Measurements from ENCODE around the gene SLC17A8. TPM values are rescaled to one million over a fixed set of nuclear protein-coding genes. Genes with fewer than 3 reads are reported as not detected.

SLC17A8 gene
- total RNA-seq, 1 donor from 2014 or later: not detected

GRCh38 chr12:100461330-100461973 lies 104.6 kb downstream of the SLC17A8 start:
- no peaks in the 10 kb centered on the region for H3K4me1 ChIP-seq
- no peaks in the 10 kb centered on the region for H3K36me3 ChIP-seq
- H3K27me3 ChIP-seq (ENCODE audit: low read depth): no peaks in the 10 kb centered on the region
- intact Hi-C loops (cut with micrococcal nuclease): no loop called here
- H3K27ac ChIP-seq (replicated peaks): no peak overlapping the region
- DNase-seq: no peak
- H3K9me3 ChIP-seq (replicated peaks): no peaks in the 10 kb centered on the region
- no peak overlapping the region for H3K4me3 ChIP-seq
- no peak for TF ChIP-seq CTCF (IDR thresholded peaks at IDR 0.05; ENCODE audit: borderline replicate concordance)

- intact Hi-C loops (cut with micrococcal nuclease): no loop called here
- H3K9me3 ChIP-seq (replicated peaks): no peaks in the 10 kb centered on the region
- H3K27ac ChIP-seq (replicated peaks): no peak overlapping the region
- no peaks in the 10 kb centered on the region for H3K27me3 ChIP-seq (ENCODE audit: low read depth)
- no peak for TF ChIP-seq CTCF (IDR thresholded peaks at IDR 0.05; ENCODE audit: borderline replicate concordance)
- H3K36me3 ChIP-seq: no peaks in the 10 kb centered on the region
- H3K4me3 ChIP-seq: no peak overlapping the region
- no peak for DNase-seq
- H3K4me1 ChIP-seq: no peaks in the 10 kb centered on the region
These were observed 106.8 kb downstream of the SLC17A8 start for GRCh38 chr12:100463661-100464060.

- DNase-seq: no peak
- TF ChIP-seq CTCF (IDR thresholded peaks at IDR 0.05; ENCODE audit: borderline replicate concordance): no peak
- Histone ChIP-seq H3K9me3 (replicated peaks) (no peaks in the 10 kb centered on the region), H3K4me3 (no peak overlapping the region), H3K4me1 (no peaks in the 10 kb centered on the region), H3K27ac (replicated peaks) (no peak overlapping the region), H3K27me3 (ENCODE audit: low read depth) (no peaks in the 10 kb centered on the region), H3K36me3 (no peaks in the 10 kb centered on the region)
- intact Hi-C loops (cut with micrococcal nuclease): no loop called here
These were observed 107.7 kb downstream of the SLC17A8 start for GRCh38 chr12:100464529-100464928.

- H3K9me3 ChIP-seq (replicated peaks): no peaks in the 10 kb centered on the region
These were observed 111.3 kb downstream of the SLC17A8 start for GRCh38 chr12:100468126-100468525.

More at GRCh38 chr12:100468126-100468525, 111.3 kb downstream of the SLC17A8 start:
- no peak for TF ChIP-seq CTCF (IDR thresholded peaks at IDR 0.05; ENCODE audit: borderline replicate concordance)
- Histone ChIP-seq H3K4me1 (no peaks in the 10 kb centered on the region), H3K27me3 (ENCODE audit: low read depth) (no peaks in the 10 kb centered on the region), H3K36me3 (no peaks in the 10 kb centered on the region), H3K4me3 (no peak overlapping the region), H3K27ac (replicated peaks) (no peak overlapping the region)
- intact Hi-C loops (cut with micrococcal nuclease): no loop called here
- DNase-seq: no peak

Other genes with a start within 250 kb of the SLC17A8 start
- gene BLTP3B, start 214.2 kb upstream of the SLC17A8 start, total RNA-seq: 11.9 TPM
- gene ACTR6, start 156.3 kb upstream of the SLC17A8 start, total RNA-seq: 18.3 TPM
- gene DEPDC4, start 90.0 kb upstream of the SLC17A8 start, total RNA-seq: 0.47 TPM
- 36.2 TPM for gene SCYL2, start 89.9 kb upstream of the SLC17A8 start, total RNA-seq
- not detected for gene NR1H4, start 116.8 kb downstream of the SLC17A8 start, total RNA-seq
- gene GAS2L3, start 216.6 kb downstream of the SLC17A8 start, total RNA-seq: 1.8 TPM

All from left ventricle myocardium inferior (tissue), 1 donor.